K562 (cell line): Measurements from ENCODE around the gene ZBTB47. TPM values are rescaled to one million over a fixed set of nuclear protein-coding genes. Genes with fewer than 3 reads are reported as not detected.
A peak's percentile ranks its signal among the peaks of the same experiment; 100 is the strongest.

ENCODE experiments used
- ATAC-seq: fragments of 200-7000 bp; cut with Tn5 transposase; 3 replicates; pipeline ENCODE4 v1.9.1; 2020; ENCODE audit warnings: moderate library complexity
- BruUV-seq: library from RNA; stranded (reverse); fragments of 400-500 nt; replicated peaks from 2 replicates; lab custom pipeline; 2021; lab: Mats Ljungman, UMichigan
- CTCF ChIA-PET: fragments of 300-600 bp; formaldehyde crosslinking; extraction: SDS; loops from one replicate; lab custom pipeline; 2021; ENCODE audit warnings: low intra/inter-chr PET ratio; lab: Yijun Ruan, JAX
- POLR2A ChIA-PET: fragments of 300-600, 350-650 bp; sonication (Branson Sonifier 250); formaldehyde crosslinking; extraction: SDS; loops from one replicate; lab custom pipeline; 2021; ENCODE audit warnings: antibody characterized with exemption, inconsistent platforms; lab: Yijun Ruan, JAX
- DNase-seq, 4 experiments: peaks; one replicate each; pipeline versions ENCODE4 v3.0.0 to v3.0.0-alpha.2; 2011 to 2018; ENCODE audit warnings: low spot score in 3 of 4, mixed read lengths in 3 of 4; ENCODE audit errors: extremely low read depth in 1 of 4
- FAIRE-seq: peaks from 2 replicates; lab custom pipeline; 2011; peaks lifted over from hg19 to GRCh38; lab: Jason Lieb, UNC
- H2AFZ ChIP-seq: 2 replicates; pipeline ENCODE4 v1.6.0; 2011; ENCODE audit warnings: low read depth, low read length, control low read depth, inconsistent platforms
- H3K27ac ChIP-seq: fragments of 200-600 bp; 3 replicates; pipeline ENCODE4 v1.8.0; 2011; ENCODE audit warnings: low read depth, mild to moderate bottlenecking, control low read depth, inconsistent platforms, low read length, moderate library complexity, mixed read lengths; ENCODE audit errors: extremely low read depth
- H3K27me3 ChIP-seq, 2 experiments: fragments of 300-600 bp in 1 of 2; 2 replicates in 1 of 2; 3 replicates in 1 of 2; pipeline versions ENCODE4 v1.6.0 to v1.8.0; 2011; ENCODE audit warnings: inconsistent platforms in 2 of 2, low read length in 2 of 2, mild to moderate bottlenecking in 1 of 2, mixed read lengths in 1 of 2, moderate library complexity in 1 of 2; ENCODE audit not compliant: control insufficient read depth in 2 of 2, insufficient read depth in 2 of 2
- H3K36me3 ChIP-seq: fragments of 300-600 bp; 3 replicates; pipeline ENCODE4 v1.8.0; 2011; ENCODE audit warnings: mild to moderate bottlenecking, low read length, inconsistent platforms; ENCODE audit not compliant: control insufficient read depth, insufficient read depth
- H3K4me1 ChIP-seq, 2 experiments: fragments of 200-600 bp in 1 of 2; replicated peaks in 1 of 2; 2 replicates in 1 of 2; 3 replicates in 1 of 2; pipeline versions ENCODE4 v1.5.1 to v1.8.0; 2011; ENCODE audit warnings: inconsistent platforms in 2 of 2, low read length in 2 of 2, mild to moderate bottlenecking in 1 of 2, mixed read lengths in 1 of 2, moderate library complexity in 1 of 2; ENCODE audit not compliant: control insufficient read depth in 2 of 2, insufficient read depth in 2 of 2
- H3K4me2 ChIP-seq: 2 replicates; pipeline ENCODE4 v1.6.1; 2011; ENCODE audit warnings: low read length, control low read depth, inconsistent platforms, mixed read lengths; ENCODE audit not compliant: insufficient read depth
- H3K4me3 ChIP-seq: fragments of 200-600 bp; sonication (generic), shearing (Covaris generic); 2 replicates; pipeline ENCODE4 v1.5.1; 2016; ENCODE audit warnings: control low read depth, inconsistent platforms
- H3K79me2 ChIP-seq: fragments of 200-600 bp; 3 replicates; pipeline ENCODE4 v1.8.0; 2011; ENCODE audit warnings: low read length, inconsistent platforms; ENCODE audit not compliant: control insufficient read depth, insufficient read depth
- H3K9ac ChIP-seq, 2 experiments: 2 replicates each; pipeline versions ENCODE4 v1.6.0 to v1.6.1; 2011; ENCODE audit warnings: low read depth in 2 of 2, low read length in 2 of 2, control low read depth in 1 of 2, inconsistent platforms in 1 of 2, mild to moderate bottlenecking in 1 of 2, mixed read lengths in 1 of 2; ENCODE audit not compliant: insufficient read depth in 1 of 2
- H3K9me1 ChIP-seq: one replicate; pipeline ENCODE4 v1.6.0; 2011; ENCODE audit warnings: inconsistent platforms, mild to moderate bottlenecking, low read length, moderate library complexity; ENCODE audit not compliant: control insufficient read depth, insufficient read depth
- H3K9me3 ChIP-seq: replicated peaks from 2 replicates; pipeline ENCODE4 v1.5.1; 2011; ENCODE audit warnings: low read depth, low read length, inconsistent platforms; ENCODE audit not compliant: control insufficient read depth, insufficient read depth
- H4K20me1 ChIP-seq: replicated peaks from 2 replicates; pipeline ENCODE4 v1.6.1; 2011; ENCODE audit warnings: low read length, inconsistent platforms, mixed read lengths; ENCODE audit not compliant: control insufficient read depth, insufficient read depth
- E2F6 ChIP-seq, 2 experiments: IDR thresholded peaks; 2 replicates each; pipeline ENCODE4 v1.6.1; 2011; ENCODE audit warnings: borderline replicate concordance in 1 of 2, control low read depth in 1 of 2, low read depth in 1 of 2, low read length in 1 of 2, mild to moderate bottlenecking in 1 of 2, mixed read lengths in 1 of 2, moderate library complexity in 1 of 2; ENCODE audit not compliant: insufficient read depth in 1 of 2, insufficient read length in 1 of 2, poor library complexity in 1 of 2, severe bottlenecking in 1 of 2; ENCODE audit errors: extremely low read depth in 1 of 2
- ETV5 ChIP-seq: sonication (generic); formaldehyde crosslinking; IDR thresholded peaks from 2 replicates; pipeline ENCODE4 v1.4.0; 2020; ENCODE audit warnings: low read depth, mild to moderate bottlenecking, missing genetic modification reagents
- HNRNPK ChIP-seq: fragments of 200-400 bp; formaldehyde crosslinking; IDR thresholded peaks from one replicate; pipeline ENCODE4 v1.6.1; 2018; ENCODE audit warnings: mild to moderate bottlenecking, low read depth, low read length; ENCODE audit not compliant: poor library complexity, severe bottlenecking
- KLF6 ChIP-seq: fragments of 250-450 bp; sonication (Bioruptor Pico); IDR thresholded peaks from 2 replicates; pipeline ENCODE4 v1.4.0; 2020; ENCODE audit warnings: mild to moderate bottlenecking, moderate library complexity, borderline replicate concordance
- PATZ1 ChIP-seq: fragments of 250-450 bp; sonication (Bioruptor Pico); IDR thresholded peaks from 2 replicates; pipeline ENCODE4 v1.5.0; 2020; ENCODE audit warnings: mild to moderate bottlenecking, borderline replicate concordance
- PHB ChIP-seq: fragments of 250-450 bp; sonication (Bioruptor Pico); IDR thresholded peaks from 2 replicates; pipeline ENCODE4 v1.5.0; 2021
- POLR2AphosphoS2 ChIP-seq: IDR thresholded peaks from 2 replicates; pipeline ENCODE4 v1.6.1; 2012; ENCODE audit warnings: low read length, improper control_type of control experiment
- SMARCE1 ChIP-seq: fragments of 450-650 bp; IDR thresholded peaks from 2 replicates; pipeline ENCODE4 v1.7.1; 2016; ENCODE audit warnings: mild to moderate bottlenecking
- TRIM24 ChIP-seq, 2 experiments: fragments of 450-650 bp; IDR thresholded peaks; 2 replicates each; pipeline ENCODE4 v1.6.1; 2016
- ZFPM2 ChIP-seq: fragments of 250-450 bp; sonication (Bioruptor Pico); IDR thresholded peaks from 2 replicates; pipeline ENCODE4 v1.5.1; 2022; ENCODE audit warnings: mild to moderate bottlenecking
- ZNF274 ChIP-seq: IDR thresholded peaks from 2 replicates; pipeline ENCODE4 v1.6.1; 2011; ENCODE audit warnings: low read depth, mild to moderate bottlenecking, low read length, moderate library complexity, borderline replicate concordance
- ZNF431 ChIP-seq: sonication (generic); formaldehyde crosslinking; IDR thresholded peaks from 2 replicates; pipeline ENCODE4 v1.8.0; 2022; ENCODE audit warnings: mild to moderate bottlenecking, missing genetic modification reagents
- ZNF445 ChIP-seq: fragments of 250-450 bp; sonication (Bioruptor Pico); IDR thresholded peaks from 2 replicates; pipeline ENCODE4 v1.4.0; 2020; ENCODE audit warnings: low read depth, mild to moderate bottlenecking, moderate library complexity
- ZNF518B ChIP-seq: fragments of 250-450 bp; sonication (Bioruptor Pico); IDR thresholded peaks from 2 replicates; pipeline ENCODE4 v1.5.0; 2021; ENCODE audit warnings: mild to moderate bottlenecking, moderate library complexity
- ZNF561 ChIP-seq: fragments of 450-650 bp; formaldehyde crosslinking; conservative IDR thresholded peaks from 2 replicates; pipeline ENCODE4 v1.4.0; 2020; ENCODE audit warnings: mild to moderate bottlenecking, moderate library complexity
- ZNF583 ChIP-seq: fragments of 250-450 bp; sonication (Bioruptor Pico); IDR thresholded peaks from 2 replicates; pipeline ENCODE4 v1.4.0; 2020
- WGBS: fragments of 100-300 bp; shearing (Covaris generic); methylation state at CpG from one replicate; pipeline ENCODE4 v1.1.6; 2016; ENCODE audit warnings: low coverage, mixed read lengths; ENCODE audit not compliant: insufficient coverage; ENCODE audit errors: missing lambda C conversion rate; 5-methylcytosine and 5-hydroxymethylcytosine counted together
- in situ Hi-C: fragments of 300-500 bp; cut with MboI; formaldehyde crosslinking; loops from 4 replicates; pipeline ENCODE4 v1.15.0; 2018; ENCODE audit warnings: inconsistent platforms, mixed read lengths
- intact Hi-C: fragments of 100-400 bp; cut with micrococcal nuclease; formaldehyde crosslinking; loops from 2 replicates; pipeline ENCODE4 v1.14.2; 2022
- polyA plus RNA-seq, 8 experiments: library from polyadenylated mRNA; depleted of rRNA in 4 of 8; stranded (reverse) in 5 of 8; unstranded in 3 of 8; fragments of >200 nt; fragmentation: Nextera tagmentation in 2 of 8; fragmentation: Illumina TruSeq in 1 of 8; extraction: Ambion mirVana in 2 of 8; extraction: Trizol in 1 of 8; gene quantifications; 2 replicates each; pipeline versions ENCODE4 v1.2.1 to v1.2.3, GENCODE V29; 2011 to 2014; ENCODE audit warnings: inconsistent platforms in 1 of 8, missing spikeins in 1 of 8
- total RNA-seq, 7 experiments: library from RNA; depleted of rRNA in 6 of 7; stranded (reverse); fragments of >200 nt in 6 of 7; fragmentation: Illumina TruSeq in 2 of 7; extraction: Trizol in 2 of 7; gene quantifications; 2 replicates each; pipeline versions ENCODE4 v1.2.1 to v1.2.3, GENCODE V29; 2011 to 2021; ENCODE audit warnings: low replicate concordance in 1 of 7

Gene ZBTB47
- total and polyA plus RNA-seq, 9 of the 15 experiments (the other 6 are each of a cell fraction or from before 2014, with no cell fraction given): 0.11 to 4.6 (median 1.7) TPM; not detected in 1

- peaks cover 3 to 16% of the 10 kb centered on the region in 2 experiments; a peak in 3 of 5 replicates for H3K4me1 ChIP-seq
- ATAC-seq (no peak), FAIRE-seq (peak; percentile 29), DNase-seq (no peak)
- WGBS: 1% methylated on average over 10 of the region's 10 CpGs
- no peaks in the 10 kb centered on the region for H4K20me1 ChIP-seq
- in situ Hi-C loops (no loop called here), intact Hi-C loops (no loop called here)
- H3K9me3 ChIP-seq: no peaks in the 10 kb centered on the region
- POLR2A ChIA-PET: no interaction called here
- H2AFZ ChIP-seq: no peak overlapping the region
- H3K4me3 ChIP-seq: no peak overlapping the region
- no peak overlapping the region for H3K27ac ChIP-seq
- H3K4me2 ChIP-seq: no peak overlapping the region
- no peaks in the 10 kb centered on the region for H3K79me2 ChIP-seq
- no TSS peak for BruUV-seq
- no peak overlapping the region for H3K9ac ChIP-seq
- CTCF ChIA-PET: no interaction called here
- peaks cover 1% of the 10 kb centered on the region for H3K9me1 ChIP-seq
- H3K27me3 ChIP-seq: peaks cover 16 to 39% of the 10 kb centered on the region in 2 experiments; a peak in 4 of 5 replicates
- H3K36me3 ChIP-seq: no peaks in the 10 kb centered on the region
- TF ChIP-seq ETV5 (CRISPR knock-in tag) (no peak), E2F6 (IDR thresholded peaks at IDR 0.05; ENCODE audit: borderline replicate concordance in 1 of 2, extremely low read depth in 1 of 2, insufficient read depth in 1 of 2, insufficient read length in 1 of 2, low read depth in 1 of 2, low read length in 1 of 2, poor library complexity in 1 of 2, severe bottlenecking in 1 of 2) (no peak), POLR2AphosphoS2 (no peak), ZNF274 (no peak), SMARCE1 (no peak), ZNF431 (CRISPR knock-in tag) (no peak), ZFPM2 (CRISPR knock-in tag) (no peak), TRIM24 (IDR thresholded peaks at IDR 0.05) (no peak), ZNF583 (CRISPR knock-in tag) (no peak), HNRNPK (no peak), ZNF445 (CRISPR knock-in tag) (no peak), PATZ1 (CRISPR knock-in tag) (no peak), KLF6 (CRISPR knock-in tag) (no peak), ZNF561 (no peak), ZNF518B (CRISPR knock-in tag) (no peak), PHB (CRISPR knock-in tag) (no peak)
These were observed 28.0 kb downstream of the ZBTB47 start for GRCh38 chr3:42681361-42682038.
